ENCODE measurements around the gene FGF19.

Gene FGF19

GRCh38 chr11:69702769-69703452 is 911 bp downstream of the FGF19 start:
- TF ChIP-seq CTCF (IDR thresholded peaks at IDR 0.05) (no peak), ZFX (IDR thresholded peaks at IDR 0.05; ENCODE audit: borderline replicate concordance) (no peak)
- no peak overlapping the region for H3K27ac ChIP-seq

- H3K27ac ChIP-seq, result no peak overlapping the region
- TF ChIP-seq ZFX (IDR thresholded peaks at IDR 0.05; ENCODE audit: borderline replicate concordance) (no peak), CTCF (IDR thresholded peaks at IDR 0.05) (no peak)
Measured at GRCh38 chr11:69702239-69702691, 1.6 kb downstream of the FGF19 start.

- H3K27ac ChIP-seq, result no peak overlapping the region
- TF ChIP-seq ZFX (IDR thresholded peaks at IDR 0.05; ENCODE audit: borderline replicate concordance) (no peak), CTCF (IDR thresholded peaks at IDR 0.05) (no peak)
Measured at GRCh38 chr11:69700278-69701140, 3.3 kb downstream of the FGF19 start.

GRCh38 chr11:69699213-69699612 is 4.6 kb downstream of the FGF19 start:
- H3K27ac ChIP-seq, result no peak overlapping the region
- no peak for TF ChIP-seq ZFX (IDR thresholded peaks at IDR 0.05; ENCODE audit: borderline replicate concordance)
- no peak for TF ChIP-seq CTCF (IDR thresholded peaks at IDR 0.05)

GRCh38 chr11:69698362-69698761 is 5.5 kb downstream of the FGF19 start:
- no peak overlapping the region for H3K27ac ChIP-seq
- TF ChIP-seq ZFX (IDR thresholded peaks at IDR 0.05; ENCODE audit: borderline replicate concordance), result no peak
- TF ChIP-seq CTCF (IDR thresholded peaks at IDR 0.05), result no peak

- H3K27ac ChIP-seq, result no peak overlapping the region
- TF ChIP-seq CTCF (IDR thresholded peaks at IDR 0.05), result no peak
- TF ChIP-seq ZFX (IDR thresholded peaks at IDR 0.05; ENCODE audit: borderline replicate concordance), result no peak
Measured at GRCh38 chr11:69697861-69698260, 6.0 kb downstream of the FGF19 start.

- H3K27ac ChIP-seq, result no peak overlapping the region
- TF ChIP-seq ZFX (IDR thresholded peaks at IDR 0.05; ENCODE audit: borderline replicate concordance) (no peak), CTCF (IDR thresholded peaks at IDR 0.05) (no peak)
Measured at GRCh38 chr11:69697469-69697843, 6.4 kb downstream of the FGF19 start.

Data from 22Rv1 (cell line).